ENCODE data around the gene RASA3.

GRCh38 chr13:113973218-113974164, 158.9 kb downstream of the RASA3 start, which contains the start of gene C13orf46:
- TF ChIP-seq, protein P1, sequence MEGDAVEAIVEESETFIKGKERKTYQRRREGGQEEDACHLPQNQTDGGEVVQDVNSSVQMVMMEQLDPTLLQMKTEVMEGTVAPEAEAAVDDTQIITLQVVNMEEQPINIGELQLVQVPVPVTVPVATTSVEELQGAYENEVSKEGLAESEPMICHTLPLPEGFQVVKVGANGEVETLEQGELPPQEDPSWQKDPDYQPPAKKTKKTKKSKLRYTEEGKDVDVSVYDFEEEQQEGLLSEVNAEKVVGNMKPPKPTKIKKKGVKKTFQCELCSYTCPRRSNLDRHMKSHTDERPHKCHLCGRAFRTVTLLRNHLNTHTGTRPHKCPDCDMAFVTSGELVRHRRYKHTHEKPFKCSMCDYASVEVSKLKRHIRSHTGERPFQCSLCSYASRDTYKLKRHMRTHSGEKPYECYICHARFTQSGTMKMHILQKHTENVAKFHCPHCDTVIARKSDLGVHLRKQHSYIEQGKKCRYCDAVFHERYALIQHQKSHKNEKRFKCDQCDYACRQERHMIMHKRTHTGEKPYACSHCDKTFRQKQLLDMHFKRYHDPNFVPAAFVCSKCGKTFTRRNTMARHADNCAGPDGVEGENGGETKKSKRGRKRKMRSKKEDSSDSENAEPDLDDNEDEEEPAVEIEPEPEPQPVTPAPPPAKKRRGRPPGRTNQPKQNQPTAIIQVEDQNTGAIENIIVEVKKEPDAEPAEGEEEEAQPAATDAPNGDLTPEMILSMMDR (conservative IDR thresholded peaks at IDR 0.05 in 1 of 2, IDR thresholded peaks at IDR 0.05 in 1 of 2; ENCODE audit: extremely low read depth in 1 of 2, insufficient read depth in 1 of 2, low read depth in 1 of 2, low read length in 2 of 2), result no peak
- no peak for TF ChIP-seq EZH2 (IDR thresholded peaks at IDR 0.05; ENCODE audit: borderline replicate concordance, low read length)
